HG02852 (cell line): ENCODE data around the gene MACROD1.

Experiments
- ATAC-seq: cut with Tn5 transposase; IDR thresholded peaks from one replicate; pipeline ENCODE4 v1.9.1; 2021; ENCODE audit warnings: mild to moderate bottlenecking, moderate library complexity; ENCODE audit not compliant: unreplicated experiment

MACROD1 gene

GRCh38 chr11:64020976-64021756 lies 144.7 kb downstream of the MACROD1 start:
- ATAC-seq, result no peak

GRCh38 chr11:64019106-64020037 lies 146.5 kb downstream of the MACROD1 start:
- no peak for ATAC-seq

GRCh38 chr11:64018310-64018709 lies 147.6 kb downstream of the MACROD1 start:
- ATAC-seq, result no peak

- no peak for ATAC-seq
Measured at GRCh38 chr11:64017945-64018224, 148.0 kb downstream of the MACROD1 start.

GRCh38 chr11:64015935-64016845 lies 149.7 kb downstream of the MACROD1 start:
- no peak for ATAC-seq

GRCh38 chr11:64015510-64015909 lies 150.4 kb downstream of the MACROD1 start:
- no peak for ATAC-seq

GRCh38 chr11:64014356-64014755 lies 151.6 kb downstream of the MACROD1 start:
- ATAC-seq, result no peak

- ATAC-seq, result no peak
Measured at GRCh38 chr11:64013141-64013896, 152.6 kb downstream of the MACROD1 start.

GRCh38 chr11:64011371-64011770 lies 154.5 kb downstream of the MACROD1 start:
- ATAC-seq, result no peak

GRCh38 chr11:64010783-64011182 lies 155.1 kb downstream of the MACROD1 start:
- no peak for ATAC-seq

GRCh38 chr11:64009710-64010109 lies 156.2 kb downstream of the MACROD1 start:
- no peak for ATAC-seq

GRCh38 chr11:64008914-64009633 lies 156.8 kb downstream of the MACROD1 start:
- ATAC-seq, result no peak

- ATAC-seq, result no peak
Measured at GRCh38 chr11:64008283-64008913, 157.5 kb downstream of the MACROD1 start.

- no peak for ATAC-seq
Measured at GRCh38 chr11:64007629-64008282, 158.2 kb downstream of the MACROD1 start.

- no peak for ATAC-seq
Measured at GRCh38 chr11:64007160-64007628, 158.7 kb downstream of the MACROD1 start.

GRCh38 chr11:64006398-64006797 lies 159.5 kb downstream of the MACROD1 start:
- ATAC-seq, result no peak

GRCh38 chr11:64005691-64006090 lies 160.2 kb downstream of the MACROD1 start:
- no peak for ATAC-seq

GRCh38 chr11:64004590-64004984 lies 161.3 kb downstream of the MACROD1 start:
- ATAC-seq, result no peak
